ENCODE measurements around the gene ATP23.

ATP23 gene

DNA sequence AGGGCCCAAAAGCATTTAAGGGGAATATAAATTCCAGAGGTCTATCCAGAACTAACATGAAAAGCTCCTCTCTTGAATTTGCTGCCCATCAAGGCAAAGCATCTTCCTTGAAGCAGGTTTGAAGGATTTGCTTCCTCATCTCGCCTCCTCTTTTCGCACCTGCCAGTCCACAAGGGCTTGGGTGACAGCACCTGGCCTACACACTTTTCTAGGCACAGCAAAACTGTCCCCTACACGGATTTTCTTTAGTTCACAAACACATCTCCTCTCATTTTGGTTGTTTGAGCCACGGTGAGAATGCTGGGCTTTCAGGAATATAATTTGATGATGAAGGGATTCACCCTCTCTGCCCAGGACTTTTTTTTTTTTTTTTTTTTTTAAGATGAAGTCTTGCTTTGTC, 36.9 kb upstream of the ATP23 start:
- Mint-ChIP-seq H3K9me3 (ENCODE audit: low read depth) (no peaks in the 10 kb centered on the region), H3K27me3 (peaks cover 3% of the 10 kb centered on the region), H3K4me1 (ENCODE audit: low read depth) (peaks cover 16% of the 10 kb centered on the region), H3K4me3 (no peak overlapping the region), H3K27ac (no peak overlapping the region), H3K36me3 (no peaks in the 10 kb centered on the region)

- H3K27ac Mint-ChIP-seq: peak overlapping the region; percentile 58
These were observed 36.2 kb upstream of the ATP23 start for GRCh38 chr12:57904848-57905811.

GRCh38 chr12:57905812-57906475, 35.4 kb upstream of the ATP23 start:
- Mint-ChIP-seq H3K4me1 (ENCODE audit: low read depth) (peaks cover 8% of the 10 kb centered on the region), H3K27ac (no peak overlapping the region), H3K36me3 (no peaks in the 10 kb centered on the region), H3K27me3 (peaks cover 3% of the 10 kb centered on the region), H3K4me3 (no peak overlapping the region), H3K9me3 (ENCODE audit: low read depth) (no peaks in the 10 kb centered on the region)

More at GRCh38 chr12:57904848-57905811, 36.2 kb upstream of the ATP23 start:
- peaks cover 11% of the 10 kb centered on the region for H3K4me1 Mint-ChIP-seq (ENCODE audit: low read depth)
- H3K4me3 Mint-ChIP-seq: peak overlapping the region; percentile 41
- H3K36me3 Mint-ChIP-seq: no peaks in the 10 kb centered on the region
- H3K27me3 Mint-ChIP-seq: peaks cover 3% of the 10 kb centered on the region
- no peaks in the 10 kb centered on the region for H3K9me3 Mint-ChIP-seq (ENCODE audit: low read depth)

DNA sequence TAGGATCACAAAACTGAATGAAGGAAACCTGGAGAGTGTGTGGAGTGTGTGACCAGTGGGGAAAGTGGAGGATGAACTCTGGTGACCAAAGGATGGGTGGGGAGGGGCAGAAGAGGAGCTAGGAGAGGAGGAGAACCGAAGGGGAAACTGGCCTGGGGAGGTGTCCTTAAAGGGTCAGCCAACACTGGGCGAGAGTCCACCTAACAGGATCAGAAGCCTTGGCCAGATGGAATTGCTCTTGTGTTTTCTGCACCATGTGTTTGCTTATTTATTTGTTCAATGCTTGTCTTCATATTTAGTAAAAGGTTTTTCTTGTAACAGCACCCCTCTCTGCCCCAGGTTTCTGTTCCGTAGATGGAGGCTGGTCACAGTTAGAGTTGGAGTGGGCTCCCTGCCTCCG, 34.5 kb upstream of the ATP23 start:
- H3K9me3 Mint-ChIP-seq (ENCODE audit: low read depth): no peaks in the 10 kb centered on the region
- no peak overlapping the region for H3K27ac Mint-ChIP-seq
- H3K36me3 Mint-ChIP-seq: no peaks in the 10 kb centered on the region
- H3K4me1 Mint-ChIP-seq (ENCODE audit: low read depth): peaks cover 4% of the 10 kb centered on the region
- peaks cover 3% of the 10 kb centered on the region for H3K27me3 Mint-ChIP-seq
- no peak overlapping the region for H3K4me3 Mint-ChIP-seq

DNA sequence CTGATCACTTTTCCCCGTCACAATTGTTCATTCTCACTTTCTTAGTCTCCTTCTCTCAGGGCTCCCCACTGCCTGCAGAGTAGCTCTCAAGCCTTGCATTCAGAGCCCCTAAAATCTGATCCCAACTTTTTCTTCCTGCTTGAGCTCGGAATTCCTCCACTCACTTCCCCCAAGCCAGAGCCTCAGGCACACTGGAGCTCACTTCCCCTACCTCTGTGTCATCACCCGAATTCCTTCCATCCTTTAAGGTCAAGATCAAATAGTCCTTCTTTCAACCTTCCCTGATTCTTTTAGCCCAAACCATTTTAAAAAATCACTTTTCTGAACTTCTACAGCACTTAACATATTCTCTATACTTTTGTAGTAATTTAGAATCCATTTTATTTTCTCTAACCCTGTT, 34.1 kb upstream of the ATP23 start:
- H3K4me3 Mint-ChIP-seq: no peak overlapping the region
- no peaks in the 10 kb centered on the region for H3K9me3 Mint-ChIP-seq (ENCODE audit: low read depth)
- peaks cover 3% of the 10 kb centered on the region for H3K27me3 Mint-ChIP-seq
- no peaks in the 10 kb centered on the region for H3K36me3 Mint-ChIP-seq
- no peak overlapping the region for H3K27ac Mint-ChIP-seq
- peaks cover 2% of the 10 kb centered on the region for H3K4me1 Mint-ChIP-seq (ENCODE audit: low read depth)

DNA sequence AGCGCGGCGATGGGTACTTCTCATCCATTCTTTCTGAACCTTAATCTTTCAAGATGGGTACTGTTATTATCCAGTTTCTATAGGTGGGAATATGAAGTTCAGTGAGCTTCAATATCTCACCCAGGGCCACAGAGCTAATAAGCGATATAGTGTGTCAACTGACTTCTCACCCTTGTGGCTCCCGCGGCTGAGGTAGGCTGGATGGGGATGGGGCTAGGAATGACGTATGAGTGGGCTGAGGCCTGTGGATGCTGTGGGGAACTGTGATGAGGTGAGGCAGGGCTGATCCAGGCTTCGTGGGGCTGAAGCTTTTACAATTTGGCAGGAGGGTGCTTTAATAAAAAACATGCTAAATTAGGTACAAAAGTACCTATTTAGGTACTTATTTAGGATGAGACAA, 32.9 kb upstream of the ATP23 start:
- Mint-ChIP-seq H3K27me3 (peaks cover 3% of the 10 kb centered on the region), H3K4me3 (no peak overlapping the region), H3K27ac (no peak overlapping the region), H3K4me1 (ENCODE audit: low read depth) (peaks cover 2% of the 10 kb centered on the region), H3K36me3 (no peaks in the 10 kb centered on the region), H3K9me3 (ENCODE audit: low read depth) (no peaks in the 10 kb centered on the region)

GRCh38 chr12:57909056-57909455, 32.3 kb upstream of the ATP23 start:
- Mint-ChIP-seq H3K9me3 (ENCODE audit: low read depth) (no peaks in the 10 kb centered on the region), H3K36me3 (no peaks in the 10 kb centered on the region), H3K27ac (no peak overlapping the region), H3K27me3 (peaks cover 3% of the 10 kb centered on the region), H3K4me3 (no peak overlapping the region), H3K4me1 (ENCODE audit: low read depth) (peaks cover 2% of the 10 kb centered on the region)

GRCh38 chr12:57909611-57910010, 31.8 kb upstream of the ATP23 start:
- Mint-ChIP-seq H3K27ac (no peak overlapping the region), H3K4me1 (ENCODE audit: low read depth) (peaks cover 2% of the 10 kb centered on the region), H3K36me3 (no peaks in the 10 kb centered on the region), H3K4me3 (no peak overlapping the region), H3K9me3 (ENCODE audit: low read depth) (no peaks in the 10 kb centered on the region), H3K27me3 (peaks cover 3% of the 10 kb centered on the region)

- Mint-ChIP-seq H3K9me3 (ENCODE audit: low read depth) (no peaks in the 10 kb centered on the region), H3K4me1 (ENCODE audit: low read depth) (no peaks in the 10 kb centered on the region), H3K4me3 (no peak overlapping the region)
These were observed 23.2 kb upstream of the ATP23 start for GRCh38 chr12:57918147-57918546.

GRCh38 chr12:57927086-57927485, 14.3 kb upstream of the ATP23 start:
- Mint-ChIP-seq H3K27ac (no peak overlapping the region), H3K27me3 (no peaks in the 10 kb centered on the region), H3K36me3 (no peaks in the 10 kb centered on the region), H3K4me1 (ENCODE audit: low read depth) (no peaks in the 10 kb centered on the region), H3K4me3 (no peak overlapping the region), H3K9me3 (ENCODE audit: low read depth) (no peaks in the 10 kb centered on the region)

More at GRCh38 chr12:57918147-57918546, 23.2 kb upstream of the ATP23 start:
- H3K27ac Mint-ChIP-seq: no peak overlapping the region
- H3K27me3 Mint-ChIP-seq: no peaks in the 10 kb centered on the region
- H3K36me3 Mint-ChIP-seq: no peaks in the 10 kb centered on the region

DNA sequence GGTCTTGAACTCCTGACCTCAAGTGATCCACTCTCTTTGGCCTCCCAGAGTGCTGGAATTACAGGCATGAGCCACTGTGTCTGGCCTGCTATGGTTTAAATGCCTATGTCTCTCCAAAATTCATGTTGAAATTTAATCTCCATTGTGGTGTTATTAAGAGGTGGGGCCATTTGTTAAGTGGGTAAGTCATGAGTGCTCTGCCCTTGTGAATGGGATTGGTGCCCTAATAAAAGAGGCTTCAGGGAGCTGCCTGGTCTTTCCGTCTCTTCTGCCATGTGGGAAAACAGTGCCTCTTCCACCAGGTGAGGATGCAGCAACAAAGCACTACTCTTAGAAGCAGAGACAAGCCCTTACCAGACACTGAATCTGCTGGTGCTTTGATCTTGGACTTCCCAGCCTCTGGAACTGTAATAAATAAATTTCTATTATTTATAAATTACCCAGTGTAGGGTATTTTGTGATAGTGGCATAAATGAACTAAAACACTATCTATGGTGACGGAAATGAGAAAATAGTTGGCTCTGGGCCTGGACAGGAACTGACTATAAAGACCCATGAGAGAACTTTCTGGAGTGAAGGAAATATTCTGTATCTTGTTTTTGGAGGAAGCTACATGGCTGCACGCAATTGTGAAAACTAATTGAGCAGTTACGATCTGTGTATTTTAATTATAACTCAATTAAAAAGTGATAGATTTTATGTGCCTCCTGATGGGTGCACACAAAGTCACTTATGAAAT, 12.1 kb upstream of the ATP23 start:
- H3K36me3 Mint-ChIP-seq: peaks cover 2% of the 10 kb centered on the region
- no peaks in the 10 kb centered on the region for H3K27me3 Mint-ChIP-seq
- H3K9me3 Mint-ChIP-seq (ENCODE audit: low read depth): no peaks in the 10 kb centered on the region
- no peak overlapping the region for H3K4me3 Mint-ChIP-seq
- no peak overlapping the region for H3K27ac Mint-ChIP-seq
- peaks cover 2% of the 10 kb centered on the region for H3K4me1 Mint-ChIP-seq (ENCODE audit: low read depth)

- Mint-ChIP-seq H3K4me3 (peak overlapping the region; percentile 66), H3K27ac (no peak overlapping the region), H3K27me3 (no peaks in the 10 kb centered on the region), H3K36me3 (peaks cover 3% of the 10 kb centered on the region), H3K4me1 (ENCODE audit: low read depth) (peaks cover 29% of the 10 kb centered on the region), H3K9me3 (ENCODE audit: low read depth) (no peaks in the 10 kb centered on the region)
These were observed 6.5 kb upstream of the ATP23 start for GRCh38 chr12:57934819-57935218.

GRCh38 chr12:57935331-57935730, 6.0 kb upstream of the ATP23 start:
- Mint-ChIP-seq H3K27me3 (no peaks in the 10 kb centered on the region), H3K9me3 (ENCODE audit: low read depth) (no peaks in the 10 kb centered on the region), H3K4me1 (ENCODE audit: low read depth) (peaks cover 33% of the 10 kb centered on the region), H3K27ac (peak overlapping the region; percentile 99), H3K4me3 (peak overlapping the region; percentile 97), H3K36me3 (peaks cover 3% of the 10 kb centered on the region)

- Mint-ChIP-seq H3K27ac (peak overlapping the region; percentile 99), H3K9me3 (ENCODE audit: low read depth) (no peaks in the 10 kb centered on the region), H3K27me3 (no peaks in the 10 kb centered on the region), H3K4me1 (ENCODE audit: low read depth) (peaks cover 39% of the 10 kb centered on the region), H3K4me3 (peak overlapping the region; percentile 97), H3K36me3 (peaks cover 3% of the 10 kb centered on the region)
These were observed 5.4 kb upstream of the ATP23 start for GRCh38 chr12:57935839-57936512.

Measured in activated naive CD8-positive, alpha-beta T cell (primary cell).